Astrocyte (in vitro differentiated cells and primary cell): ENCODE data around the gene PHLDA1. TPM values are rescaled to one million over a fixed set of nuclear protein-coding genes. Genes with fewer than 3 reads are reported as not detected.

Source experiments
- DNase-seq: peaks from one replicate; pipeline ENCODE4 v3.0.0-alpha.2; 2010; ENCODE audit warnings: low read depth
- FAIRE-seq: peaks from 2 replicates; lab custom pipeline; 2011; peaks lifted over from hg19 to GRCh38; lab: Jason Lieb, UNC
- H2AFZ ChIP-seq: 2 replicates; pipeline ENCODE4 v1.6.0; 2012; ENCODE audit warnings: low read depth, low read length, inconsistent platforms
- H3K27ac ChIP-seq: 2 replicates; pipeline ENCODE4 v1.5.1; 2011; ENCODE audit warnings: low read depth, low read length, inconsistent platforms
- H3K27me3 ChIP-seq: 2 replicates; pipeline ENCODE4 v1.6.0; 2011; ENCODE audit warnings: low read length, inconsistent platforms; ENCODE audit not compliant: insufficient read depth
- H3K36me3 ChIP-seq: 2 replicates; pipeline ENCODE4 v1.5.1; 2011; ENCODE audit warnings: low read length, inconsistent platforms; ENCODE audit not compliant: insufficient read depth
- H3K4me1 ChIP-seq: 2 replicates; pipeline ENCODE4 v1.5.1; 2011; ENCODE audit warnings: low read length, inconsistent platforms; ENCODE audit not compliant: insufficient read depth
- H3K4me2 ChIP-seq: 2 replicates; pipeline ENCODE4 v1.6.0; 2012; ENCODE audit warnings: low read length, inconsistent platforms
- H3K4me3 ChIP-seq: 2 replicates; pipeline ENCODE4 v1.5.1; 2011; ENCODE audit warnings: low read depth, mild to moderate bottlenecking, low read length, inconsistent platforms; ENCODE audit not compliant: insufficient read depth
- H3K79me2 ChIP-seq: 2 replicates; pipeline ENCODE4 v1.6.0; 2012; ENCODE audit warnings: mild to moderate bottlenecking, low read length, inconsistent platforms; ENCODE audit not compliant: insufficient read depth
- H3K9ac ChIP-seq: 2 replicates; pipeline ENCODE4 v1.6.0; 2012; ENCODE audit warnings: mild to moderate bottlenecking, low read length, inconsistent platforms
- H3K9me3 ChIP-seq: 2 replicates; pipeline ENCODE4 v1.5.1; 2012; ENCODE audit warnings: low read depth, mild to moderate bottlenecking, low read length, inconsistent platforms; ENCODE audit not compliant: insufficient read depth
- H4K20me1 ChIP-seq: 2 replicates; pipeline ENCODE4 v1.6.0; 2012; ENCODE audit warnings: low read length, inconsistent platforms; ENCODE audit not compliant: insufficient read depth
- H3K27ac Mint-ChIP-seq: one replicate; pipeline ENCODE4 v1.8.0; 2021; ENCODE audit warnings: mild to moderate bottlenecking, mixed read lengths; ENCODE audit not compliant: unreplicated experiment
- H3K27me3 Mint-ChIP-seq: one replicate; pipeline ENCODE4 v1.8.0; 2021; ENCODE audit warnings: low read depth, mixed read lengths; ENCODE audit not compliant: unreplicated experiment
- H3K36me3 Mint-ChIP-seq: one replicate; pipeline ENCODE4 v1.8.0; 2021; ENCODE audit warnings: low read depth, mixed read lengths; ENCODE audit not compliant: unreplicated experiment
- H3K4me1 Mint-ChIP-seq: one replicate; pipeline ENCODE4 v1.8.0; 2021; ENCODE audit warnings: low read depth, mixed read lengths; ENCODE audit not compliant: unreplicated experiment
- H3K4me3 Mint-ChIP-seq: one replicate; pipeline ENCODE4 v1.8.0; 2021; ENCODE audit warnings: mild to moderate bottlenecking, moderate library complexity, mixed read lengths; ENCODE audit not compliant: unreplicated experiment
- H3K9me3 Mint-ChIP-seq: one replicate; pipeline ENCODE4 v1.8.0; 2021; ENCODE audit warnings: mild to moderate bottlenecking, mixed read lengths; ENCODE audit not compliant: unreplicated experiment
- EZH2 ChIP-seq: IDR thresholded peaks from 2 replicates; pipeline ENCODE4 v1.6.1; 2012; ENCODE audit warnings: mild to moderate bottlenecking, low read length, inconsistent platforms; ENCODE audit not compliant: insufficient read depth
- total RNA-seq: library from RNA; stranded (reverse); gene quantifications from 2 replicates; pipeline ENCODE4 v1.2.1, GENCODE V29; 2021
- TF ChIP-seq, protein P1 (sequence below): IDR thresholded peaks from 2 replicates; pipeline ENCODE4 v1.5.1; 2011; ENCODE audit warnings: low read depth, mild to moderate bottlenecking, inconsistent platforms, low read length, moderate library complexity; ENCODE audit not compliant: insufficient read depth

PHLDA1 gene
- total RNA-seq, 1 donor from 2014 or later, result 43.9 TPM

- Mint-ChIP-seq H3K27me3 (no peaks in the 10 kb centered on the region), H3K9me3 (no peaks in the 10 kb centered on the region), H3K36me3 (peaks cover 12% of the 10 kb centered on the region), H3K27ac (peak overlapping the region; percentile 31), H3K4me3 (no peak overlapping the region), H3K4me1 (peaks cover 8% of the 10 kb centered on the region)
- FAIRE-seq, result no peak
- H4K20me1 ChIP-seq, result no peaks in the 10 kb centered on the region
- no peaks in the 10 kb centered on the region for H3K9me3 ChIP-seq
- no peak overlapping the region for H3K4me3 ChIP-seq
- TF ChIP-seq EZH2, result no peak
- TF ChIP-seq, protein P1, sequence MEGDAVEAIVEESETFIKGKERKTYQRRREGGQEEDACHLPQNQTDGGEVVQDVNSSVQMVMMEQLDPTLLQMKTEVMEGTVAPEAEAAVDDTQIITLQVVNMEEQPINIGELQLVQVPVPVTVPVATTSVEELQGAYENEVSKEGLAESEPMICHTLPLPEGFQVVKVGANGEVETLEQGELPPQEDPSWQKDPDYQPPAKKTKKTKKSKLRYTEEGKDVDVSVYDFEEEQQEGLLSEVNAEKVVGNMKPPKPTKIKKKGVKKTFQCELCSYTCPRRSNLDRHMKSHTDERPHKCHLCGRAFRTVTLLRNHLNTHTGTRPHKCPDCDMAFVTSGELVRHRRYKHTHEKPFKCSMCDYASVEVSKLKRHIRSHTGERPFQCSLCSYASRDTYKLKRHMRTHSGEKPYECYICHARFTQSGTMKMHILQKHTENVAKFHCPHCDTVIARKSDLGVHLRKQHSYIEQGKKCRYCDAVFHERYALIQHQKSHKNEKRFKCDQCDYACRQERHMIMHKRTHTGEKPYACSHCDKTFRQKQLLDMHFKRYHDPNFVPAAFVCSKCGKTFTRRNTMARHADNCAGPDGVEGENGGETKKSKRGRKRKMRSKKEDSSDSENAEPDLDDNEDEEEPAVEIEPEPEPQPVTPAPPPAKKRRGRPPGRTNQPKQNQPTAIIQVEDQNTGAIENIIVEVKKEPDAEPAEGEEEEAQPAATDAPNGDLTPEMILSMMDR, result no peak
- H3K79me2 ChIP-seq, result no peaks in the 10 kb centered on the region
- peaks cover 29% of the 10 kb centered on the region for H3K36me3 ChIP-seq
- no peak for DNase-seq
- H3K27me3 ChIP-seq, result no peaks in the 10 kb centered on the region
- no peak overlapping the region for H3K27ac ChIP-seq
- no peak overlapping the region for H3K9ac ChIP-seq
- no peak overlapping the region for H2AFZ ChIP-seq
- H3K4me2 ChIP-seq, result no peak overlapping the region
- no peaks in the 10 kb centered on the region for H3K4me1 ChIP-seq
Measured at GRCh38 chr12:76043377-76043776, 11.8 kb upstream of the PHLDA1 start.

GRCh38 chr12:76042147-76042546 lies 10.6 kb upstream of the PHLDA1 start:
- Histone ChIP-seq H3K9me3 (no peaks in the 10 kb centered on the region), H4K20me1 (no peaks in the 10 kb centered on the region), H3K4me1 (peaks cover 11% of the 10 kb centered on the region), H3K4me3 (no peak overlapping the region), H3K79me2 (no peaks in the 10 kb centered on the region), H3K27me3 (no peaks in the 10 kb centered on the region), H3K4me2 (no peak overlapping the region), H3K27ac (no peak overlapping the region), H3K36me3 (peaks cover 21% of the 10 kb centered on the region), H2AFZ (no peak overlapping the region), H3K9ac (no peak overlapping the region)
- Mint-ChIP-seq H3K9me3 (no peaks in the 10 kb centered on the region), H3K27ac (no peak overlapping the region), H3K4me3 (no peak overlapping the region), H3K27me3 (no peaks in the 10 kb centered on the region), H3K36me3 (peaks cover 12% of the 10 kb centered on the region), H3K4me1 (peaks cover 20% of the 10 kb centered on the region)
- TF ChIP-seq, protein P1, result no peak
- no peak for TF ChIP-seq EZH2
- no peak for FAIRE-seq
- no peak for DNase-seq

GRCh38 chr12:76041406-76041805 lies 9.8 kb upstream of the PHLDA1 start:
- peaks cover 10% of the 10 kb centered on the region for H3K36me3 Mint-ChIP-seq
- H3K27me3 ChIP-seq, result no peaks in the 10 kb centered on the region
- no peak overlapping the region for H3K27ac Mint-ChIP-seq
- TF ChIP-seq, protein P1, result no peak
- no peak for TF ChIP-seq EZH2
- H3K9me3 ChIP-seq, result no peaks in the 10 kb centered on the region
- H3K79me2 ChIP-seq, result no peaks in the 10 kb centered on the region
- no peak for FAIRE-seq
- peaks cover 17% of the 10 kb centered on the region for H3K36me3 ChIP-seq
- DNase-seq, result no peak
- no peak overlapping the region for H3K4me3 Mint-ChIP-seq
- no peaks in the 10 kb centered on the region for H3K9me3 Mint-ChIP-seq
- no peaks in the 10 kb centered on the region for H3K27me3 Mint-ChIP-seq
- H3K9ac ChIP-seq, result no peak overlapping the region
- H4K20me1 ChIP-seq, result no peaks in the 10 kb centered on the region
- H3K27ac ChIP-seq, result no peak overlapping the region
- H3K4me1 Mint-ChIP-seq, result peaks cover 21% of the 10 kb centered on the region
- no peak overlapping the region for H3K4me3 ChIP-seq
- no peak overlapping the region for H2AFZ ChIP-seq
- no peak overlapping the region for H3K4me2 ChIP-seq
- peaks cover 12% of the 10 kb centered on the region for H3K4me1 ChIP-seq
